EH (cell line): ENCODE results near the gene HK1.
"Not testable (repeated sequence)": the region's sequence is repeated elsewhere in the genome, so short reads cannot be mapped to it uniquely, and the experiment has no call there.

ENCODE experiments used
- DNase-seq: peaks from one replicate; pipeline ENCODE4 v3.0.0-alpha.2; 2015; ENCODE audit warnings: low read depth

HK1 gene

DNA sequence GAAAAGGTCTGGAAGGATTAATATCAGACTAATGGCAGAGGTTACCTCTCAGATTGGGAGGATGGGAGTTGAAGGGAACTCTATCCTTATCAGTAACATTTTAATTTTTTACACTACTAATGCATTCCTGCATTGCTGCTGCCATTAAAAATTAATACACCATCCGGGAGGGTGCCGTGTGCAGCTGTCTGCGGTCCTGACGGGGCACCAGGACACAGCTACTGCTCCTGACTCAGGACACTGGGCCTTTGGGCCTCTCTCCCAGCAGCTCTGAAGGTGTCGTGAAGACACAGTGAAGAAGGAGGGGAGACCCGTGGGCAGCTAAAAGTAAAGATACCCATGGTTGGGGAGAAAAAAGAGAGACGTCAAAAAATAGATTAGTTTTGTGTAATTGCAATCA lies 23.4 kb upstream of the HK1 start:
- no peak for DNase-seq

DNA sequence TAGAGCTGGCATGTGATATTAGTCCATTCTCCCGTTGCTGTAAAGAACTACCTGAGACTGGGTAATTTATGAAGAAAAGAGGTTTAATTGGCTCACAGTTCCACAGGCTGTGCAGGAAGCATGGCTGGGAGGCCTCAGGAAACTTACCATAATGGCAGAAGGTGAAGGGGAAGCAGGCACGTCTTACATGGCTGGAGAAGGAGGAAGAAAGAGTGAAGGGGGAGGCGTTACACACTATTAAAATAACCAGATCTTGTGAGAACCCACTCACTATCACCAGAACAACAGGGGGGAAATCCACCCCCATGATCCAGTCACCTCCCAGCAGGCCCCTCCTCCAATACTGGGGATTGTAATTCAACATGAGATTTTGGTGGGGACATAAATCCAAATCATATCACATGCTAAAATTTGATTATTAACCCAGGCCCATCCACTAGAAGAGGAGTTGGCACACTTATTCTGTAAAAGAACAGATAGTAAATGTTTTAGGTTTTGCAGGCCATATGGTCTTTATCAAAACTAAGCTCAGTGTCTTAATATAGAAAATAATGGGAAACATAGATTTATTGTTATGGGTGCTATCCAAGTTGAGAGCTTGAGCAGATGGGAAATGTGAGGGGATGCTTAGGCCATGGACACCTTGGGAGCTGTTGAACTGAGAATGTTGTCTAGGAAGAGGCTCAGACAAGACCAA lies 18.6 kb upstream of the HK1 start:
- no peak for DNase-seq

DNA sequence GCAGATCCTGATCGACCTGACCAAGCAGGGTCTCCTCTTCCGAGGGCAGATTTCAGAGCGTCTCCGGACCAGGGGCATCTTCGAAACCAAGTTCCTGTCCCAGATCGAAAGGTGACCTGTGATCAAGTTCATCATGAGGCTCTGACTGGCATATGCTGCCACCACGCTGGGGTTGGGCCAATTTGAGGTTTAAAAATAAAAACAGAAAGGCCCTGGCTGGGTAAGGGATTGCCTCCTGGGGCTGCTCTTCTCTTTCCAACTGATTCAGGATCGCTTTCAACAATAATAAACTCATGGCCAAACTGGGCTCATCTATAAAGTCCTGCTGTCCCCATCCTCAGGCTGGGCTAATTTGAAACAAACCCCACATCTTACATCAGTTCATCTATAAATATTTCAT lies 17.1 kb upstream of the HK1 start:
- no peak for DNase-seq

DNA sequence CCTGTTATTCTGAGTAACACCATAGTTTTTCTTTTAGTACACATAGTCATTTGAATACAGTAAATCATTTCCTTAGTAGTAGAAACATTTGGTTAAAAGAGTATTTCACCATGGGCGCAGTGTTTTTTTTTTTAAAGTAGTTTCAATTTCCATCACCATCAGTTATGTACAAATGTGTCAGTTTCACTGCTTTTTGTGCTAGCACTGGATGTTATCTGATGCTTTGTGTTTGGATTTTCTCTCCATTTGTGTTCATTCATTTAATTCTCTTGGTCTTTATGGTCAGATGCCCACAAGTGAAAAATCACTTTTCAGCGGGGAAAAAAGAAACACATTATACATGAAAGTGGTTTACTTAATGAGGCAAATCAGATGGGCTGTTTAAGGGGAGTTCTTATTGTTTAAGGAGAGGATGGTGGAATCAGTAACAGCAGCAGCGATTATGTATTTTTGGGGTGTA lies 16.0 kb upstream of the HK1 start:
- DNase-seq: no peak

DNA sequence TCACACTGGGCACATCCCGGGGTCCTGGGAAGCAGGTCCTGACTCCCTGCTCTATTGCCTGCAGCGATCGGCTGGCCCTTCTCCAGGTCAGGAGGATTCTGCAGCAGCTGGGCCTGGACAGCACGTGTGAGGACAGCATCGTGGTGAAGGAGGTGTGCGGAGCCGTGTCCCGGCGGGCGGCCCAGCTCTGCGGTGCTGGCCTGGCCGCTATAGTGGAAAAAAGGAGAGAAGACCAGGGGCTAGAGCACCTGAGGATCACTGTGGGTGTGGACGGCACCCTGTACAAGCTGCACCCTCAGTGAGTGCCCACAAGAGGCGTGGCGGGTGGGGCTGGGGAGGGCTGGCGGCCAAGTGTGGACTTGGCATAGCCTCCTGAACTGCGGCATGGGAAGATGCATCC lies 12.8 kb upstream of the HK1 start:
- DNase-seq: no peak

DNA sequence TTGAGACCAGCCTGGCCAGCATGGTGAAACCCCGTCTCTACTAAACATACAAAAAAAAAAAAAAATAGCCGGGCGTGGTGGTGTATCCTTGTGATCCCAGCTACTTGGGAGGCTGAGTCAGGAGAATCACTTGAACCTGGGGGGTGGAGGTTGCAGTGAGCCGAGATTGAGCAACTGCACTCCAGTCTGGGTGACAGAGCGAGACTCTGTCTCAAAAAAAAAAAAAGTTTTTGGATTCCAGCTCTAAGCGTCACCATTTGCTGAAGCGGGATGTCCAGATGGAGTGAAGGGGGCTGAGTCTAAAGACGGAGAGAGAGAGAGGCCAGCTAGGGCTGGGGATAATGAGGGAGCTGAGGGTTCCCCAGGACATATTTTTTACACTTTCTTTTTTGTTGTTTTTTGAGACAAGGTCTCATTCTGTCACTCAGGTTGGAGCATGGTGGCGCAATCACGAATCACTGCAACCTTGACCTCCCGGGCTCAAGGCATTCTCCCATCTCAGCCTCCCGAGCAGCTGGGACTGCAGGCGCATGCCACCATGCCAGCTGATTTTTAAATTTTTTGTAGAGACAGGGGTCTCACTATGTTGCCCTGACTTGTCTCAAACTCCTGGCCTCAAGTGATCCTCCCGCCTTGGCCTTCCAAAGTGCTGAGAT lies 9.4 kb upstream of the HK1 start:
- peak; percentile 33 for DNase-seq

DNA sequence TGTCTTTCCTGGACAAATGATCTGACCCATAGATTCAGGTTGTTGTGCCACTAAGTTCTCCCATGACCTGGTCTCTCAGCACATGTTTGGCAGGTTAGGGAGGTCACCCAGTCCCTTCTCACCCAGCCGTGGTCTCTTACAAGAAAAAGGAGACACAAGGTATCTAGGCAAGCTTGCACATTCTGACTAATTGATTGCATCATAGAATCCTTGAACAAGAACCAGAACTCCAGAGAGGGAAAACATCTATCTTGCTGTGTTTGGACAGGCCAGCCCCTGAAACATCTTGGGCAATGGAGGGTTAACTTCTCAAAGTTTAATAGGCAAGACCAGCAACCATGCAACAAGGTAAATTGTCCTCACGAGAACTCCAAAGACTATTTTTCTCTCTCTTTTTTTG lies 8.5 kb upstream of the HK1 start:
- DNase-seq: no peak

DNA sequence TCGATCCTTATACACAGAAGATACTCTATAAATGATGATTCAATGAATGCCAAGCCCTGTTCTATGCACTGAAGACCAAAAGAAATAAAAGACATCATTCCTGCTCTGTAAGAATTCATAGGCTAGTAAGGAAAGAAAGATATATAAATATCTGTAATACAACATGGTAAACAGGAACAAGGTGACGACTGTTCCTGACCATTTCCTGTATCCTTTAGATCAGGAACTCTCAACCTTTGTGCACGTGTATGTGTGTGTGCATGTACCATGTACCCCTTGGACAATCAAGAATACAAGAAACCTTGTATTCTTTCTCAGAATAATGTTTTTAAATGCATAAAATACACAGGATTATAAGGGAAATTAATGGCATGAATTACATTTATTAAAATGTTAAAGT lies 7.3 kb upstream of the HK1 start:
- DNase-seq: no peak

DNA sequence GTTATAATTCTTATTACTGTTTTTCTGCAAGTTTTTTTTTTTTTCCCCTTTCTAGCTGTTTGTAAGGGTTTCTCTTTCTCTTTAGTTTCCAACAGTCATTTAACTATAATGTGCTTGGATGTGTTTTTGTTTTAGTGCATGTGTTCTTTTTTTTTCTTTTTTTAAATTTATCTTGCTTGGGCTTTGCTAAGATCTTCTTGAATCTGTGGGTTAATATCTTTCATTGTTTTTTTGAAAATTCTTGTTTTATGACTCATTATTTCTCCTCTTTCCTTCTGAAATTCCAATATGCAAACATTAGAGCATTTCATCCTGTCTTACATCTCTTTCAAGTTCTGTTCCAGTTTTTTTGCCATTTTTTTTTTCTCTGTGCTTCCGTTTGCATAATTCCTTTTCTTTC lies 5.7 kb upstream of the HK1 start:
- DNase-seq: peak; percentile 15

DNA sequence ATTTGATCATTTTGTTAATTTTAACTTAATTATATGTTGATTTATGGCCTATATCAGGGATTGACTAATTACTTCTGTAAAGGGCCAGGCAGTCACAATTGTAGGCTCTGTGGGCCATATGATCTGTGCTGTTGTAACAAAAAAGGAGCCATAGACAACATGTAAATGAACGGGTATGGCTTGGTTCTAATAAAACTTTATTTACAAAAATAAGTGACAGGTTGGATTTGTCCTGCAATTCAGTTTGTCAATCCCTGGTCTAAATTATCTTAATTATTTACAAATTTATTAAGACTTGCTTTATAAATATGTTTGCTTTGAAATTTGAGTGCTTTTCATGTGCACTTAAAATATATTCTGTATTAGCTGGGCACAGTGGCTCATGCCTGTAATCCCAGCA lies 2.9 kb upstream of the HK1 start:
- no peak for DNase-seq

DNA sequence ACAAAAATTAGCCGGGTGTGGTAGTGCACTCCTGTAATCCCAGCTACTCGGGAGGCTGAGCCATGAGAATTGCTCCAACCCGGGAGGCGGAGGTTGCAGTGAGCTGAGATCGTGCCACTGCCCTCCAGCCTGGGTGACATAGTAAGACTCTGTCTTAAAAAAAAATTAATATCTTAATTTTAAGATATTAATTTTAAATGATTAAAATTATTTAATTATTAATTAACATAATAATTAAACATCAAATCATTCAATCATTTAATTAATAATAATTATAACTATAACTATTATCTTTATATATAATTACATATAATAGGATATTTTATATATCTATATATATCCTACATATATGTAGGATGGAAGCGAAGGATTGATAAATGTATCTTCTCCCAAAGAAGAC lies 1.8 kb upstream of the HK1 start:
- no peak for DNase-seq

DNA sequence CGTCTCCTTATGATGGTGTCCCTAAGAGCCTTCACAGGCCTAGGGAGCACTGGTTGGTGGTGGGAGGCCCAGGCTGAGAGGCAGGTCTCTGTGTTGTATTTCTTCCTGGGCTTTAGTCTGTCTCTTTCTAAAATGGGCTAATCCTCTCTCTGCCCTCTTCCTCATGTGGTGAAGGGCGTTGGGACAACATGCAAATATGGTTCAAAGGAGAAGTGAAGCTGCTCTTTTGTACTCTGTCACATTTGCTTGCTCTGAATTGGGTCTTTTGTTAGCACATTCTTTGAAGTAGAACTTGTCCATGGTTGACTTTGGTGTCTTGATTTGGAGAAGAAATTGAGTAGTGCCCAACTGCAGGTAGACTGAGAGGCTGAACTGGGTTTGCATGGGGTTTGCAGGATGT lies 814 bp downstream of the HK1 start:
- no peak for DNase-seq

DNA sequence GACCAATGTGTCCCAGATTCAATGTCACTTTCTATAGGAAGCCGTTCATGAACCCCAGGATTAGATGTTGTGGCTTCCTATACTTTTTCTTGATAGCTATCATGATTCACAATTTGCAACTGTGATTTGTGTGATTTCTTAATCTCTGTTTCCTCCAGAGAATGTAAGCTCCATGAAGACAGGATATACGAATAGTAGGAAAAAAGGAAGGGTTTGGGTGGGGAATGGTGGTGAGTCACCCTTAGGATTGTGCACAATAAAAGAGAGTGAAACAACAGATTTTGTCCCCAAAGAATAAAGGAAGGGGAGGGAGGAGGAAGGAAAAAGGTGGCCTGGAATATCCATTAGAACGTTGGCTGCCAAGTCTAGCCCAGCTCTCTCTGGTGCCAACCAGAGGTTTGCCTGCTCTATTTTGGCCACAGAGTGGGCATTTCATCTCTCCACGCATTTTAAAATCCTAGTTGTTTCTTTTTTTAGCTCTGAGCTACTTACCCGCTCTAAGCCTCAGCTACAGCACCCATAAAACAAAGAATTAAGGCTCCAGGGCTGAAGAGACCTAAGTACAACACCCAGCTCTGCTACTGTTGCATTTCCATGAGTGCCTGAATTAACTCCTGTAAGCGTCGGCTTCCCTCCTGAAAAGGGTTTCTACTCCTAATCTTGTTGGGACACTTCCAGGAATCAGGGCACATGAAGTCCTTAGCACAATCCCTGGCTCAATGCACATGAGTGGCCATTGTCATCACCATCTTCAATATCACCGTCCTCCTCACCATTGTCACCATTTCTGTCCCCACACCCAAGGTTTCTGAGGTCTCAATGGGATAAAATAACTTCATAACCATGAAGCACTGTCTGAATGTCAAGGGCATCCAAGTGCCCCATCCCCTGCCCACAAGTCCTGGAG lies 3.5 kb downstream of the HK1 start:
- no peak for DNase-seq

DNA sequence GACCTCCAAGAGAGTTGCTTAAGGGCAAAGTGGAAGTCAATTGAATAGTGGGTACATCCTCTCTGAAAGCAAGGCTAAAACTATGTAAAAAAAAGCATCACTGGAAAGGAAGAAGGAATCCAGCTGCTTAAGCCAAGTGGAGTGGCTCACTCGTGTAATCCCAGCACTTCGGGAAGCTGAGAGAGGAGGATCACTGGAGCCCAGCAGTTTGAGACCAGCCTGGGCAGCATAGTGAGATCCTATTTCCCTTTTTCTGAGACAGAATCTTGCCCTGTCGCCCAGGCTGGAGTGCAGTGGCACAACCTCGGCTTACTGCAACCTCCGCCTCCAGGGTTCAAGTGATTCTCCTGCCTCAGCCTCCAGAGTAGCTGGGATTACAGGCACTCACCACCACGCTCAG lies 6.1 kb downstream of the HK1 start:
- DNase-seq: not testable (repeated sequence)

DNA sequence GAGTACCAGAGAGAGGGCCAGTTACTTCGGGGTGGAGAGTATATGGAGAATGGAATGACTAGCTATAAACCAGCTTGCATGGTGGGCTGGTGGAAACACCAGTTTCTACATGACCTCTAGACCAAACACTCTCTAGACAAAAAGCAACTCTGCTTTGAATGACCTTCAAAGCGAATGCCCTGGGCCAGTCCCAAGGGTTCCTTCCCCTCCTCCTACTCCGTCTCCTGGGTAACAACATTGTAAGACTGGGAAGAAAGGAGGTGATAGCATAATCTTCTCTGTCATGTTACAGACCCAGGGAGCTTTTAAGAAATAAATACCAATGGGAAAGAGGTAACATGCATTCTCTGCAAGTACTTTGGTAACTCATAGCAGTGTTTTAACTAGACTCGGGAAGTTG lies 7.4 kb downstream of the HK1 start:
- DNase-seq: no peak

DNA sequence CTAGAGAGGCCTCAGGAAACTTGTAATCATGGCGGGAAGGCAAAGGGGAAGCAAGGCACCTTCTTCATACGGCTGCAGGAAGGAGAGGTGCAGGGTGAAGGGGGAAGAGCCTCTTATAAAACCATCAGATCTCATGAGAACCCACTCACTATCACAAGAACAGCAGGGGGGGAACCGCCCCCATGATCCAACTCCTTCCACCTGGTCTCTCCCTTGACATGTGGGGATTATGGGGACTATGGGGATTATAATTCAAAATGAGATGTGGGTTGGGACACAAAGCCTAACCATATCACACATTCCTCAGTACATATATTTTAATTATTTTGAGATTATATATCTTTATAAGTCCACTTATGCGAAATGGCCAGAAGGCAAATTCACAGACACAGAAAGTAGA lies 8.9 kb downstream of the HK1 start:
- DNase-seq: no peak

DNA sequence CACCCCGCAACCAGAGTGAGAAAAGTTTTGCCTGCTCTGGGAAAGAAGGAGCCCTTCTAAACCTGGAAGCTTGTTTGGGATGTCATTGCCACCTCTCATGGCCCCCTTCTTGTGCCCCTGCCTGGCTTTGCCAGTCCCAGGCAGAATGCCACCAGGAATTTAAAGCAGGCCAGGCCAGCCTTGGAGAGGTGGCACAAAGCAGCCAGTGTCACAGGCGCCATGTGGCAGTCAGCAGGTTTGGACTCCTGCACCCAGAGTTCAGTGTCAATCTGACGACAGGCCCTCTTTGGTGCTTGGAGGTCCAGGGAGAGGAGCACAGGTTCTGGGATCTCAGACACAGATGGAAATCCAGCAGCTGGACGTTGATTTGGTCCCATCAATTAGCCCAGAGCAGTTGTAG lies 12.7 kb downstream of the HK1 start:
- DNase-seq: no peak

DNA sequence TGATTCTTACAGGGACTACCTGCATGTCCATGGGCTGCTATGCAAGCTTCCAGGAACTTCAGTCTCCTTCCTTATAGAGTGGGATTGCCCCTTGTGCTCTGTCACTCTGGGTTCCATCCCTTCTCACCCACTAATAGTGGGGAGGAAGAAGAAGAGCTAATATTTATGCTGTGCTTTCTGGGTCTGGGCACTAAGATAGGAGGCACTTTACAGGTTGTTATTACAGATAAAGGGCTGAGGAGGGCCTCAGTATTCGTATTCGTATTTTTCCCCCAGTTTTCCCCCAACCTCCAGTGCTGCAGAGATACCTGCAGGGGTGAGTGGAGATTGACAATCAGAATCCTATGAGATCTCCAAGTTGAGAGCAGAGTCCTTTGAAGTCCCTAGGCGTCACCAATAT lies 14.2 kb downstream of the HK1 start:
- DNase-seq: no peak

DNA sequence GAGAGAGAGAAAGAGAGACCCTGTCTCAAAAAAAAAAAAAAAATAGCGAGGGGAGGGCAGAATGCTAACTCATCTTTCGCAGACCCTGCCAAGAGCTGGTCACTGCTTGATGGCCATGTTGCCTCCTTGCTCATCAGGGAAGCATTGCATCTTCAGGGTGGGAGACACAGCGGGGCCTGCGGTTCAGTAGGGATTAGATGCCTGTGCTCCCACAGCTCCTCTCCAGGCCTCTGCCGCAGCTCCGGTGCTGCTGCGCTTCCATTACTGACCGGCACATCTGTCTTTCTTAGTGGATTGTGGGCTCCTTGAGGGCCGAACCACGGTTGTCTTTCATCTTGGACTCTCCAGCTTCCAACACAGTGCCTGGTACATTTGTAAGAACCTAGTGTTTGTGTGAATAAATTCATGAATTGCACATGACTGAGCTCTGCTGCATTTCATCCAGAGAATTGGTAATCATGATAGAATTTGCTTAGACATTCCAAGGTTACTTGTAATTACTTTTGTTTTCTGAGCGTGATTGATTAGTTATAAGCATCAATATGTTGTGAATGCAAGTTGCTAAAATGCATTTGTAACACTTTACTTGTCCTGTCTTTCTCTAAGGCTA lies 16.8 kb downstream of the HK1 start:
- DNase-seq: no peak

DNA sequence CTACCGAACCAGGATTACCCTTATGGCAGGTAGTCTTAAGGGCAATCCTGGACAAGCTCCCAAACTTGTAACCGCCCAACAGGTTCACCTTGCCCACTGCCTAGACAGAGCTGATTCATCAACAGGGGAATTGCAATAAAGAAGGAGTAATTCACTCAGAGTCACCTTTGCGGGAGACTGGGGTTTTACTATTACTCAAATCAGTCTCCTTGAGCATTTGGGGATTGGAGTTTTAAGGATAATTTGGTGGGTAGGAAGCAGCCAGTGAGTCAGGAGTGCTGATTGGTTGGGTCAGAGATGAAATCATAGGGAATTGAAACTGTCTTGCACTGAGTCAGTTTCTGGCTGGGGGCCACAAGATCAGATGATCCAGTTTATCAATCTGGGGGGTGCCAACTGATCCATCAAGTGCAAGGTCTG lies 25.3 kb downstream of the HK1 start:
- DNase-seq: peak; percentile 39

DNA sequence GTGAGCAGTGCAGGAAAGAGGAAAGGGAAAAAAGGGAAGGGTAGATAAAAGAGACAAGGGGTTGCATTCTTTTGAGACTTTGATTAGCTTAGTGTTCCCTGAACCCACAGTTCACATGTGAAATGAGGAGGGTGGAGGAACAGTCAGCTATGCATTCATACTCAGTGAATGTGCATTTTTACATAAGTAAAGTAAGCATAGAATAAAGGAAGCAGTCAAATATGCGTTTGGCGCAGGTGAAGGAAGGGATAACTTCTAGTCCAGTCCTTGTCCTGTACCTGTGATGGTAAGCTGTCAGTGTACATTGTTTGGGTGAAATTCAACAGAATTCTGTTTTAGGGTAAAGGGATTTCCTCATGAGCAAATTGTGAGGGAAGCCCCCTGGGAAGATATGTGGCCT lies 28.1 kb downstream of the HK1 start:
- no peak for DNase-seq

DNA sequence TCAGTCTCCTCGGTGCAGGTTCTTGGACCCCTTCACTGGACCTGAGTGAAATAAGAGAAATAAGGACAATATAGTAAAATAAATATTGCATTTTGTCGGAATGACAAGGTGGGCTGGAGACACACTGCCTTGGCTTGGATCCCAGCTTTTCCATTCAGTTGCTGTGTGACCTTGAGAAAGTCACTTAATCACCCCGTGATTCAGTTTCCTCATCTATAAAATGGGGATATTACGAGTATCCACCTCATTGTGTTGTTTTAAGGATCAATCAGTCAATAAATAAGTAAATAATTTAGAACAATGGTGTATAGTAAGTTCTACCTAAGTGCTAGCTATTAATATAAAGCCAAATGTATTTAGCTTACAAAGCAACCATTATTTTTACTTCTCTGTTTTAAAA lies 29.1 kb downstream of the HK1 start:
- no peak for DNase-seq

DNA sequence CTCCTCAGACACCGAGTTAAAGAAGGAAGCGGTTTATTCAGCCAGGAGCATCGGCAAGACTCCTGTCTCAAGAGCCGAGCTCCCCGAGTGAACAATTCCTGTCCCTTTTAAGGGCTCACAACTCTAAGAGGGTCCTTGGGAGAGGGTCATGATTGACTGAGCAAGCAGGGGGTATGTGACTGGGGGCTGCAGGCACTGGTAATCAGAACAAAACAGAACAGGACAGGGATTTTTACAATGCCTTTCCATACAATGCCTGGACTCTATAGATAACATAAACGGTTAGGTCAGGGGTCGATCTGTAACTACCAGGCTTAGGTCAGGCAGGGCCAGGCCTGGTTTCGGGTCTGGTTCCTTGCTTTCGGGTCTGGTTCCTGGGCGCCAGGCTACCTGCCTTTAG lies 30.0 kb downstream of the HK1 start:
- not testable (repeated sequence) for DNase-seq
